Stimulated activated CD4-positive, alpha-beta T cell treated with anti-CD3 and anti-CD28 coated beads, Interleukin-2, amount 100 ng/mL, for 48 hours (primary cell): ENCODE results near the gene NPAS3.

ENCODE experiments used
- DNase-seq, 2 donors: peaks; one replicate each; pipeline ENCODE4 v3.0.0-alpha.2; 2020

NPAS3 gene

DNA sequence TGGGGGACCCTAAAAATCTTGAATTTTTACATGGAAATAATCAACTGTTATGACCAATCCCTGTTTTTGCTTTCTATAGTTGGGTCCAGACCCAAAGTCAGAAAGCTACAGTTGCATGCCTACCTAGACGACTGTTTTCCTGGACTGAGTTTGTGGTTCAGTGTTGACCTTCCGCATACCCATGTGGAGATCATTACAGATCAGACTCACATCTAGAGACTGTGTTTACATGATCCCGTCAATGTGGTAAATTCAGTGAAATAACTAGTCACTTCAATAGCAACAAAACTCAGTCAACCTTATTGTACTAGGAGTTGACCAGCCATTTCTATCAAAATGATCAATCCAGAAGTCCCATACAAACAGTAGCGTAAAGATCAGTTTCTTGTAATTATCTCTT lies 754.6 kb downstream of the NPAS3 start:
- no peak for DNase-seq

DNA sequence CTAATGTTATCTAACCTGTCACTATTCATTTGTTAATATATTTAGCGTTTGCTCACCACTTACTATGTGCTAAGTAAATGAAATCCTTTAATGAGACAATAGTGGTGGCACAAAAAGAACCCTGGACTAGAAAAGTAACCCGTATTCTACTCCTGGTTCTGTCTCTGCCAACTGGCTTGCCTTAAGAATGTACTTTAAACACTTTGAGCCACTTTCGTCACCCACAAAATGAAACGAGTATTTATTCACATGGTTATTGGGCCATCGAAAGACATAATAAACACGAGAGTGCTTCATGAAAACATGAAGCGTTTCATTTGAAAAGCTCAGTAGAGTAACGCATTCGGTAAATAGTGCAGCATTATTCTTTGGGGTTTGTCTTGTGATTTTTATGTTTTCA lies 757.5 kb downstream of the NPAS3 start:
- DNase-seq, result no peak

DNA sequence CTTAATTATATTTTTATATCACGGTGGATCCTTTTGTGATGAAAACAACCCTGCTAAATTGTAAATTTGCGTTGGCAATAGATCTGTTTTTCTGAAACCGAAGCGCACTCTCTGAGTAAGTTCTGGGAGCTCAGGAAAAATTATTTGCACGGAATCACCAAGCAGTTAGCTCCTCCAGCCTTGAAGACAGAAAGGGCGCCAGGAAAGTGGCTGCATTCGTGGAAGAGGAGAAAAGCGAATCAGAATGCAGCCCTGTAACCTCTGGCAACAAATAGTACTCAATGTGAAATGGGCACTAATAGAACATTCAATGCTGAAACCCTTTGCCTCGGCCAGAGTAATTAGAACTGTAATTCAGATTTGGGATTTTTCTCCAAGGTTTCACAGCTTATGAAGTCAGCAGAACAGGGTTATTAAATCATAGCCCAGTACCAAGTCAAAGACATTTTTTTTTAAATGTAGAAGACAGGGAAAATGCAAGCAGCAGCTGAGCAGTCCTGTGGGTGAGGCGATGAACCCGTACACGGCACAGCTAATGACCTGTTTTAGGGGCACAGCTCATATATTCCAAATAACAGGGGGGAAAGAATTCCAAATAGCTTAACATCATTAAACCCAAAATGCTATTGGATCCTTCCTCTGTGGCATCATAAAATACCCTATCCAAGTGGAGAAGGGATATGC lies 760.8 kb downstream of the NPAS3 start:
- no peak for DNase-seq

- DNase-seq, result no peak
These were observed 761.4 kb downstream of the NPAS3 start for GRCh38 chr14:33700052-33700451.

GRCh38 chr14:33702293-33702692 lies 763.6 kb downstream of the NPAS3 start:
- no peak for DNase-seq

DNA sequence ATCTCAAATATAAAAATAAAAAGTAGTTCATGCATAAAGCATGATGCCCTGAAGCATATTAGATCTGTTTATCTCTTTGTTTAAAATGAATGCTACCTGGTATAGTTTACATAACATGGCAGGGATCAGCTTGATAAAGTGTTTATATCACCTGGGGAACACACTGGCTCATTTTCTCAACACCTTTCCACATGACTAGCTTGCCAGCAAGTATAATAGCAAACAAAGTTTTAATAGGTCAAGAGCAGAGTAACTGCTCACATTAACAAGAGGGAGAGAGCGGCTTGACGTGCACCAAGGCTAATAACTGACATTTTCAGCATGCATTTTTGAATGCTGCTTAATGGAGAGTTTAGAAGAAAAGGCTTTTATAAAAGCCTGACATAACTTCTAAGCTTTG lies 765.8 kb downstream of the NPAS3 start:
- DNase-seq, result no peak

- DNase-seq, result no peak
These were observed 766.8 kb downstream of the NPAS3 start for GRCh38 chr14:33705490-33705889.

DNA sequence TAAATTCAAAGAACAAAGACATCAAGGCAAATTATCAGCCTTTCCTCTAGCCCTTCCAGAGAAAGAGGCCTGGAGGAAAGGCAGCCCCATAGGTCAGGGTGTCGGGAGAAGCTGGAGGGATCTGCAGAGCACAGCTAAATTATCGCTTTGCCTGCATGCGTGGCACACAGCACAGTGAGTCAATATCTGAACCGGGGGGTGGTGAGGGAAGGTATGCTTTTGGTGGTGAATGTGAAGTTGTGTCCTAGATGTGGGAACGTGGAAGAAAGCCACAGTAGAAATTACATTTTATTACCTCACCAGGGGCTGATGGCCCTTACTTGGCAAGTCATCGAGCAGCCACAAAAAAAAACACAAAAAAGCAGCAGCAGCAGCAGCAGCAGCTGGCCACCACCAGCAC lies 769.0 kb downstream of the NPAS3 start:
- DNase-seq, result no peak

DNA sequence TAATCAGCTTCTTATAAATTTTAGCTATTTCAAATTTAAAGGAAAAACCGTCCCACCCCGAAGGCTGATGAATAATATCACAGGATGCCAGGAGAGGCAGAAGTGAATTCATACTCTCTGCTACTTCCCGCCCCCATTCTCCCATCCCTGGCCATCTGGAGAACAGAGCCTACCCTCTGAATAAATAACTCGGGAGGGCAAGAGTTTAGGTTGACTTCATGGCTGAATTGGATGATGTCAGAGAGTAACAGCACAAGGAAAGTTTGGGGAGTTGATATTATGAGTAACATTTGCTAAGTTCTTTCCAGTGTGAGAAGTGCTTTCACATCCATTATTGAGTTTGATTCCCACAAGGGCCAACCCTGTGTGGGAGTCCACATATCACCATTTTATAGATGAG lies 770.6 kb downstream of the NPAS3 start:
- no peak for DNase-seq

GRCh38 chr14:33709711-33710110 lies 771.0 kb downstream of the NPAS3 start:
- no peak for DNase-seq

DNA sequence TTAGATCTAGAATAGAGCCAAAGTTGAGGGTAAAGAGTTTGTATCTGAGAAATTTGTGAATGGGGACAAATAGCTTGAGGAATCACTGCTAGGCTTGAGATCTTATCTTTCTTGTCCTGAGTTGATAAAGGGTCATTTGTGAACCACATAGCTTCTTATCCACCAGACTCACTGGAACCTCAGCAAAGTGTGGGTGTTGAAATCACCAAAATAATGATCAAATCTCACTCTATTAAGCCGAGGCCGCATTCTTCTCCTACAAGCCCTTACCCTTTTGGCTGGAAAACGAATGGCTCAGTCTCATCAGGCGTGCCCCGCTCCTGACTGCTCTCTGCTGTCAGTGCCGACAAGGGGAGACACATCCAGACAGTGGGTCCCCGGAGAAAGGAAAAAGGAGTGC lies 771.6 kb downstream of the NPAS3 start:
- DNase-seq, result no peak

DNA sequence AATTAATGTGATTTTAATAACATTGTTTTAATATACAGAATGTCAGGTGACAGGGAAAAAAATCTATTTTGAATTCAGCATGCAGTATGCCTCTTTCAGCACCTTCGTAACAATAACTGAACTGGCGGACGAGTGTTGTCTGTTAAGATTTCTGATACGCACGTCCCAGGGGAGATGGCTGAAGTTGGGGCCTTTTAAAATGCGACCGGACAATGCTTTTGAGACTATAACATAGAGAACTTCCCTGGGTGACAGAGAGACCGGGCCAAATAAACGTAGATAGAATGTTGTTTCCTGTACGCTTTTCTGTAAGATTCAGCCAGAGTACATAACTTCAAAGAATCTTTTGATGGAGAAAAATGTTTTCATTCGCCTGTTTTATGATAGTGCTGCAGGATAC lies 772.5 kb downstream of the NPAS3 start:
- DNase-seq, result no peak

DNA sequence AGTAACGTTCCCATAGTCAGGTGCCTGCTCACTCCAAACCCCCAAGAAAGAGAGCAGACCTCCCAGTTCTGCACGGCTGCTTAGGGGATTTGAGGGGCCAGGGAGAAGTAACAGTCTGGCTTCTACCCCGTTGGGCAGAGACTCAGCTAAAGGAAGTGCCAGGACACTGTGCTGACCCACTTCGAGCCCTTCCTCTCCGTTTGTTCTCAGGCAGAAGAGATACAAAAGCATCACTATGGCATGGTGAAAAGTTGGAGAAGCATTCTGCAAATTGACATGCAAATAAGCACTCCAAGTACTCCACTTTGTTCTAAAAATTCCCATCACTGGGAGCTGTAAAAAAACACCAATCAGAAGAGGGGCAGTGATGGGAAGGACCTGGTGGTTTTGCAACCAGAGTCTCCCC lies 773.1 kb downstream of the NPAS3 start:
- DNase-seq, result no peak

- DNase-seq, result no peak
These were observed 776.0 kb downstream of the NPAS3 start for GRCh38 chr14:33714527-33715226.

- DNase-seq, result no peak
These were observed 776.5 kb downstream of the NPAS3 start for GRCh38 chr14:33715227-33715528.

- no peak for DNase-seq
These were observed 778.2 kb downstream of the NPAS3 start for GRCh38 chr14:33716921-33717320.

- no peak for DNase-seq
These were observed 779.2 kb downstream of the NPAS3 start for GRCh38 chr14:33717866-33718265.

- DNase-seq, result no peak
These were observed 781.7 kb downstream of the NPAS3 start for GRCh38 chr14:33720284-33720787.

- no peak for DNase-seq
These were observed 788.0 kb downstream of the NPAS3 start for GRCh38 chr14:33726685-33727084.

DNA sequence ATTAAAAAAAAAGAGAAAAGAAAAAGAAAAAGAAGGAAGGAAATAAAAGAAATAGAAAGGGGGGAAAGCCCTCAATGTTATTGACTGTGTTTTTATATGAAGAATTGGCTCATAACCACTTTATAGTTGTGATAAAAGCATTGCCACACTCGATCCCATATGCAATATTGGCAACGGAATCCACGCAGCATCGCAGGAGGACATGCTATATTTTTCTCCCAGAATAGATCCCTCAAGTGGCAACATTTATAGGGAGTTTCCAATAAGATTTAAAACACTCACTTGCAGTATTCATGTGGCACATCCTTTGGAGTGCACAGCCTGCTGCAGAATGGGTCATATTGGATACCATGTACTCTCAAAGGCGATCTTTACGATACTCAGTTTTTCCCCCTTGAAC lies 788.9 kb downstream of the NPAS3 start:
- no peak for DNase-seq

GRCh38 chr14:33728010-33728498 lies 789.4 kb downstream of the NPAS3 start:
- DNase-seq, result no peak

GRCh38 chr14:33730156-33730555 lies 791.5 kb downstream of the NPAS3 start:
- no peak for DNase-seq

DNA sequence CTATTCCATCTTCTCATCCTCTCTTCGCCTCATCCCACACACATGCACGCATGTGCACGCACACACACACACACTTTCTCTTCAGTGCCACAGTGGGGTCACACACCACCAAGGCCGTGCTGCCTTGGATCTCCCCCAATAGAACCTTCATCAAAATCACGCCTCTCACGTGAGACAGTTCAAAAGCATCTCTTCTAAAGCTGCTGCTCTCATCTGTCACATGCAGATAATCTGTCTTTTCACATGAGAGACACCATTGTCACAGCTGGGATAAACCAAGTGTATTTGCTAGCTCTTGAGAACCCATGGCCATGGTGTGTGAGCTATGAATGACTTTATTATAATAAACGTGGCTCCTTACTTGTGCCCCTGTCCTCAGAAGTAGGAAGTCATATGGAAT lies 793.5 kb downstream of the NPAS3 start:
- DNase-seq, result no peak

- no peak for DNase-seq
These were observed 794.6 kb downstream of the NPAS3 start for GRCh38 chr14:33733310-33733709.

GRCh38 chr14:33733721-33734120 lies 795.0 kb downstream of the NPAS3 start:
- no peak for DNase-seq
